Stimulated activated CD4-positive, alpha-beta T cell treated with anti-CD3 and anti-CD28 coated beads, TNF-alpha, amount 100 ng/mL, for 1 hour (primary cell): ENCODE measurements around the gene PRAMEF9.
A peak's percentile ranks its signal among the peaks of the same experiment; 100 is the strongest.
"Not testable (repeated sequence)": the region's sequence is repeated elsewhere in the genome, so short reads cannot be mapped to it uniquely, and the experiment has no call there.

Experiments
- DNase-seq, 3 donors: peaks; one replicate each; pipeline ENCODE4 v3.0.0-alpha.2; 2020; ENCODE audit warnings: low read depth in 3 of 3, low spot score in 1 of 3

Gene PRAMEF9

DNA sequence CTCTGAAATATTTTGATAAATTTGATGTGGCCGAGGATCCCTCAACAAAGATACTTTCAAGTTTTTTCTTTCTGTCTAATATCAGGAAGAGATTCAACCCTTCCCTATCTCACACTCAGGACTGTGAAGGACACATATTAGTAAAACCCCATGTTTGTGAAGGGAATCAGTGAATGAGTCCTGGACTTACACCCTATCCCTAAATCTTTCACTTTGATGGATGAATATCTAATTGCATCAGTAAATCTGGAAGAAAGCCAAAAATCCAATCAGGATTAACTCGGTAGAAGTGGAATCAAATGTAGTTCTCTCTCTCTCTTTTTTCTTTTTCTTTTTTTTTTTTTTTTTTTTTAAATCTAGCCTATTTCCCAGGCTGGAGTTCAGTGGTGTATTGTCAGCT lies at the start of gene PRAMEF9:
Gene PRAMEF9, plus strand, starts transcription at position 301 of the 400 bp plus-strand sequence. CDS start 3,433 bp downstream, outside the sequence.
- DNase-seq = not testable (repeated sequence)

DNA sequence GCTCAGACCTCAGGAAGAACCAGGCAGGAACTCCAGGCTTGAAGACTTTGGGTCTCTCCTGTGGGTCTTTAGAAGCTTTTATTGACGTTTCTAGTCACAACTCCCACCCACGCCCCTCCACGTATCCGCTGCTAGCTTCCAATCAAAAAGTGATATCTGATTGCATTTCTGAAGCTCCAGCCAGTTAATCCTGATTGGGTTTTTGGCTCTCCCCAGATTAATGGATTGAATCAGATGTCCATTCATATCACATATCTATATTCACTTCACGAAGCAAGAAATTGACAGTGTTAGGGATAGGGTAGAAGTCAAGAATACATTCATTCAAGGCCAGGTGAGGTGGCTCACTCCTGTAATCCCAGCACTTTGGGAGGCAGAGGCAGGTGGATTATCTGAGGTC lies 15.7 kb upstream of the PRAMEF9 start, which contains the start of gene PRAMEF26:
Gene PRAMEF26, minus strand, starts transcription at position 101 of the 400 bp plus-strand sequence. CDS start 2,914 bp downstream, outside the sequence.
- DNase-seq = not testable (repeated sequence)

DNA sequence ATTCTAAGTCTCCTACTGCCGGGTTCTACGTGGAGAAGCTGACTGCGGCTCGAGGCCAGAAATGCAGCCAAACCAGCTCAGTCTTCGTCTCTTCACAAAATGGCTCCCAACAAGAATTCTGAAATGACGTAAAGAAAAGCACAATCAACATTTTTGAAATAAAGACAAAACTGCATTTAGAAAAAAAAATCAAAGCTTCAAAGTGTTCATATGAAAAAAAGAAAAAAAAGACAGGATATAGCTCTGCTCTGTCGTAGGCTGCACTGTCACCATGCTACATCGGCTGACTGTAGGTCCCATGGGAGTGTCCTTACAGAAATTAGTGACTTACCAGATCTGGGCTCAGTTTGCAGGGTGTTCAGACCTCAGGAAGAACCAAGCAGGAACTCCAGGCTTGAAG lies 6.1 kb upstream of the PRAMEF9 start, which contains the start of gene HNRNPCL4:
Gene HNRNPCL4, minus strand, starts transcription at position 101 of the 400 bp plus-strand sequence. CDS start 164 bp downstream, outside the sequence.
- DNase-seq = not testable (repeated sequence)

DNA sequence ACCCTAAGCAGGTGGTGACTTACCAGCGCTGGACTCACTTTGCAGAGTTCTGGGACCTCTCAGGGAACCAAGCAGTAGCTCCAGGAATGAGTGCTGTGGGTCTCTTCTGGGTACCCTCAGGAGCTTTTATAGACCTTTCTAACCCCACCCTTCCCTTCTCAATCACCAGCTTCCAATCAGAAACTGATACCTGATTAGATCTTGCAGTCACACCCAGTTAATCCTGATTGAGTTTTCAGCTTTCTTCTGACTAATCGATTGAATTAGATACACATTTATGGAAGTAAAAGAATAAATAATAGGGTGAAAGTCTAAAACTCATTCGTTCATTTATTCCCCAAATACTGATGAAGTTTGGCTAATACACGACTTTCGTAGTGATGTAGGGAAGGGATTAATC lies 29.7 kb downstream of the PRAMEF9 start, which contains the start of gene PRAMEF13:
Gene PRAMEF13, minus strand, starts transcription at position 101 of the 400 bp plus-strand sequence. CDS start 1,820 bp downstream, outside the sequence.
- DNase-seq = not testable (repeated sequence)

DNA sequence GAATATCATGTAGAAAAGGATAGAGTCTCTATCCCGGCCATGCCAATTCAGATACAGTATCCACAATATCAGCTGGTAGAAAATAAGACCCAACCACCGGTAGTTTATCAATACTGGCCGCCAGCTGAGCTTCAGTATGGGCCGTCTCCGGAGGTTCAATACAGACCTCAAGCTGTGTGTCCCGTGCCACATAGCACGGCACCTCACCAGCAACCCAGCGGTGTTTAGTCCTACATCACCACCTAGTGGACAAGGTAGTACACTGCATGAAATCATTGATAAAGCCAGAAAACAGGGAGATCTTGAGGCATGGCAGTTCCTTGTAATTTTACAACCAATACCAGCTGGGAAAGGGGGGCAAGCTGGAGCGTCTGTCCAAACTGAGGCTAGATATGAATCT lies 37.1 kb downstream of the PRAMEF9 start:
- DNase-seq = not testable (repeated sequence)

DNA sequence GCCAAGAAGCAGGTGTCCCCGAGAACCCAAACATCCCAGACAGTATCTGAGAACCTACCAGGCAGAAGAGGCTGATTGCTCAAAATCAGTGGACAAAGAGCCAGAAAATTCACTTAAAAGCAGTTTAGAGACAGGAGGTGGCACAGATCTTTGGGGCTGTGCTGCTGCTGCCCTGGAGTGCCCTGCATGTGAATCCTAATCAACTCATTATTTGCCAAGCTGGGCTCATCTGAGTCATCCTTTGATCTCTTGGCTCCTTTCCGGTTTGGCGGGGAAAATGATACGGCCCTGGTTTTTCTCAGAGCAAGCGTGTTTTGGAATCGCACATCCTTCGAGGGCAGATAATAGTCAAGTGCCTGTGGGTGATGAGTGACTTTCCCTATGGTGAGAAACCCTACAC lies 45.0 kb downstream of the PRAMEF9 start:
- DNase-seq = not testable (repeated sequence)

DNA sequence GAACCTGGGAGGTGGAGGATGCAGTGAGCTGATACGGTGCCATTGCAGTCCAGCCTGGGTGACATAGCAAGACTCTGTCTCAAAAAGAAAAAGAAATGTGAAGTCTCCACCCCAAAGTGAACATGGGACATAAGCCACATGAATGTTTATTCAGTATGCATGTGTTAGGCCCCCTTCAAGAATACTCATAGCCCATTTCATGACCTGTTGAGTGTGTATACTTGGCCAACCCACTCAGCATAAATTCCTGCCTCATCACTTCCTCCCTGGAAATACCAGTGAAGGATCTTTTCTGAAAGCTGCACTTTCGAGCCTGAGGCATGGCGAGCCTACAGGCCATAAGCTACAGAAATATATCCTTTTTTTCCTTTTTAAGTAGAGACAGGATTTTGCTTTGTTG lies 47.6 kb downstream of the PRAMEF9 start:
- DNase-seq = not testable (repeated sequence)

DNA sequence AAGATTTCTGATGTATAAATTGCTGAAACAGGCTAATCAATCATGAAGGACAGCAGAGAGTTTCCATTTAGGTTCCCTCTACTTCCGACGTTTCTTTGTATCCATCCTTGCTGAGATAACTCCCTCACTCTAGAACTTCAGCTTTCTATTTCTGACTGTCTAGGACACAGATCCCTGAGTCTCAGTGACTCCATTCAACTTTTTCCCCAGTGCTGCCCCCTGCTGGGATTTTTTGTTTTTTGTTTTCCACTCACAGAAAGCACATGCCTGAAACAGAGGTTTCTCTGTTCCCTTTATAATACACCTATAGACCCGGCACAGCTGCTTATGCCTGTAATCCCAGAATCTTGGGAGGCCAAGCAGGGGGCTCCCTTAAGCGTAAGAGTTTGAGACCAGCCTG lies 51.1 kb downstream of the PRAMEF9 start:
- not testable (repeated sequence) for DNase-seq

DNA sequence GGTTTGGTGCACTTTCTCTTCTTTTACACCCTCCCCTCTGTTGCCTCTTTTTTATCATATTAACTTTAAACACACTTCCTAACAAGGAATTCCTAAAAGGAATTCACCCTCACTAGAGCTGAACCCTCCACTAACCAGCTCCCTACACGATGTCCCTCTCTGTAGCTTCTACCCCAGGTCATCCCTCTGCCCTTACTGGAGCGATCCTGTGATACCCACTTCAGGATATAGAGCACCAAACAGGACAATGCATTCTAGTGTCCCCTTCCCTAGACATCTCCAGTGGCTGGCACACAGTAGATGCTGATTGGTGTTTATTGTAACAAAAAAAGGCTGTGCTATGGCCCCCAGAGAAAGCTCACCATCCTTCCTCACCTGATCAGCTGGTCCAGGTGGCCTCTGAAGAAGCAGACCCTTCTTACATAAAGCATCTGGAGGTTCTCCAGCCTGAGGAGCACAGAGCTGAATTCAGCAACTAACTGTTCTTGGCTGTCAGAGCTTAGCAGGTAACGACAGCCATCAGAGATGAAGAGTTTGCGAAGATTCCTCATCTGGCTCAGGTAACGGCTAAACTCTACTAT lies 52.9 kb downstream of the PRAMEF9 start:
- DNase-seq = no peak

DNA sequence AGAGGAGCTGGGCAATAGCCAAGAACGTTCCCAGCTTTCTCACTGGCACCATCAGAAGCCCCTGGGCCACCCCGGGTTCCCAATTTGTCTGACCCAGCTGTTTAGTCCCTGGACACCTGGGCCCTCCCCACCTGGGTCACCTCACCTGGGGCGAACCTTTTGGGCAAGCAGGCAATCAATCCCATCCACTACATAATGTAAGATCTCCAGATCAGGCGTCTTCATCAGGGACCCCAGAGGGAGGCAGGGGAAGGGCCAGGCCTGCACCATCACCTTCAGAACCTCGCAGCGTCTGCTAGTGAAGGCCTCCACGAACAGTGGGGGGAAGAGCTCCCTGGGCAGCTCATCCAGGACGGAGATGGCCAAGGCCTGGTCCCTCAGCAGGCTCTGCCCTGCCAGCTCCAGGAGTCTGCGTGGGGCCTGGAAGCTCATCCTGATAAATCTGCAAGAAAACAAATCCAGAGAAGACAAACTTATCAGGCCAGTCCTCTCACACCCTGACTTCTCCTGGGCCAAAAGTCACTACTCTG lies 54.1 kb downstream of the PRAMEF9 start, which contains the start of gene PRAMEF18:
Gene PRAMEF18, minus strand, starts transcription at position 480 of the 530 bp plus-strand sequence. Its CDS starts 48 bp downstream, at position 432.
- not testable (repeated sequence) for DNase-seq

DNA sequence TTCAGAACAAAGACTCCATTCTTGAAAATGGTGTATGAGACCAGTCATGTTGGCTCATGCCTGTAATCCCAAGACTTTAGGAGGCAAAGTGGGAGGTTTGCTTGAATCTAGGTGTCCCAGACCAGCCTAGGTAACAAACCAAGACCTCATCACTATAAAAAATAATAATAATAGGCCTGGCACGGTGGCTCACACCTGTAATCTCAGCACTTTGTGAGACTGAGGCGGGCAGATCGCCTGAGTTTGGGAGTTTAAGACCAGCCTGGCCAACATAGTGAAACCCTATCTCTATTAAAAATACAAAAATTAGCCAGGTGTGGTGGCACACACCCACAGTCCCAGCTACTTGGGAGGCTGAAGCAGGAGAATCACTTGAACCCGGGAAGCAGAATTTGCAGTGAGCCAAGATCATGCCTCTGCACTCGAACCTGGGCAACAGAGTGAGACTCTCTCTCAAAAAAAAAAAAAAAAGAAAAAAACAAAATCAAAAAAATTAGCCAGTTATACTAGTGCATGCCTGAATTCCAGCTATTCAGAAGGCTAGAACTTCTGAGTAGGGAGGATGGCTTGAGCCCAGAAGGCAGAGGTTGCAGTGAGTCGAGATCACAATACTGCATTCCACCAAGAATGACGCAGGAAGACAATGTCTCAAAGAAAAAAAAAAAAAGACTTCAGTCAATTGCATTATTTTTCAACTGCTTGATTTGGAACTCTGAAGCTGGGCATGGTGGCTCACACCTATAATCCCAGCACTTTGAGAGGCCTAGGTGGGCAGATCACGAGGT lies 55.8 kb downstream of the PRAMEF9 start:
- not testable (repeated sequence) for DNase-seq

DNA sequence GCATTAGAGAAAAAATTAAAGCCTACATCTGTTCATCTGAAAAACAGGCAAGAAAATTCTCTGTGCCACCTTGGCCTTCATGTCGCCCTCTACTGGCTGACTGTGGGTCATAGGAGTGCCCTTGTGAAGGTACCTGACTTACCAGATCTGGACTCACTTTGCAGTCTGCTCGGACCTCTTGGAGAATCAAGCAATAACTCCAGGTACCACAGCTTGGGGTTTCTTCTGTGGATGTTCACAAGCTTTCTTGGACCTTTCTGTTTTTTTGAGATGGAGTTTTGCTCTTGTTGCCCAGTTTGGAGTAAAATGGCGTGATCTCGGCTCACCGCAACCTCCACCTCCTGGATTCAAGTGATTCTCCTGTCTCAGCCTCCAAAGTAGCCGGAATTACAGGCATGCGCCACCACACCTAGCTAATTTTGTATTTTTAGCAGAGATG lies 56.7 kb downstream of the PRAMEF9 start:
- DNase-seq = peak in 1 of 3 donors; percentile 14
